Heart right ventricle (tissue), 16 donors: ENCODE data around the gene TMPRSS4. TPM values are rescaled to one million over a fixed set of nuclear protein-coding genes. Genes with fewer than 3 reads are reported as not detected.

ENCODE experiments used
- ATAC-seq, 8 donors: fragments of 200-7000 bp; cut with Tn5 transposase; one replicate each; pipeline ENCODE4 v1.9.1; 2020; ENCODE audit warnings: mild to moderate bottlenecking in 8 of 8, moderate library complexity in 8 of 8, moderate number of reproducible peaks in 1 of 8
- DNase-seq, 2 donors: peaks; one replicate each; pipeline ENCODE4 v3.0.0-alpha.2; 2020
- H3K27ac ChIP-seq, 10 donors: fragments of 200-600 bp; sonication (generic) in 2 of 10; one replicate each; pipeline versions ENCODE4 v1.5.0 to v1.8.0; 2020 to 2022; ENCODE audit warnings: mild to moderate bottlenecking in 3 of 10
- H3K27me3 ChIP-seq, 7 donors: fragments of 200-600 bp; one replicate each; pipeline ENCODE4 v1.8.0; 2021 to 2022; ENCODE audit warnings: mild to moderate bottlenecking in 2 of 7
- H3K36me3 ChIP-seq, 9 donors: fragments of 200-600 bp; sonication (generic) in 1 of 9; one replicate each; pipeline versions ENCODE4 v1.5.0 to v1.8.0; 2020 to 2022; ENCODE audit warnings: mild to moderate bottlenecking in 2 of 9
- H3K4me1 ChIP-seq, 9 donors: fragments of 200-600 bp; sonication (generic) in 1 of 9; one replicate each; pipeline versions ENCODE4 v1.5.0 to v1.8.0; 2020 to 2022; ENCODE audit warnings: mild to moderate bottlenecking in 4 of 9
- H3K4me3 ChIP-seq, 10 donors: fragments of 200-600 bp; sonication (generic) in 2 of 10; one replicate each; pipeline versions ENCODE4 v1.5.0 to v1.8.0; 2020 to 2022; ENCODE audit warnings: mild to moderate bottlenecking in 7 of 10, moderate library complexity in 2 of 10
- H3K9me3 ChIP-seq, 11 donors: fragments of 200-600 bp in 10 of 11; sonication (generic) in 2 of 11; one replicate each; pipeline versions ENCODE4 v1.5.0 to v1.8.0; 2013 to 2022; ENCODE audit warnings: mild to moderate bottlenecking in 2 of 11, control low read depth in 1 of 11, moderate library complexity in 1 of 11
- WGBS, 2 donors: extraction: QIAGEN DNeasy Blood & Tissue Kit; methylation state at CpG; one replicate each; pipeline ENCODE4 v1.1.7; 2013; ENCODE audit warnings: inconsistent platforms in 1 of 2; 5-methylcytosine and 5-hydroxymethylcytosine counted together
- intact Hi-C, 10 donors: fragments of 100-400 bp; cut with DNase I; formaldehyde crosslinking; loops; one replicate each; pipeline versions ENCODE4 v1.11.1 to v1.14.2; 2022
- polyA plus RNA-seq, 2 donors: library from polyadenylated mRNA; stranded (reverse); fragments of 200-250 nt; gene quantifications; one replicate each; pipeline ENCODE4 v1.2.3, GENCODE V29; 2013
- total RNA-seq, 10 donors: library from RNA; stranded (reverse); fragmentation: NEBNext Ultra II Directional in 3 of 10; extraction: Animal tissue kit (Norgen Biotek cat#: 25700) in 3 of 10; gene quantifications; one replicate each; pipeline versions ENCODE4 v1.2.1 to v1.2.4, GENCODE V29; 2021 to 2023
- TF ChIP-seq, protein P1 (sequence below), 9 donors: fragments of 200-600 bp; sonication (generic) in 2 of 9; IDR thresholded peaks; one replicate each; pipeline versions ENCODE4 v1.5.0 to v1.8.0; 2021 to 2022; ENCODE audit warnings: antibody characterized with exemption in 9 of 9, mild to moderate bottlenecking in 5 of 9, moderate library complexity in 1 of 9
- donor health status: Arrhythmogenic right ventricular cardiomyopathy.
- donor health status: ischemic (EF 13 %, LVEDD 7.1; RV severe dilation, severe dysfunction).
- donor health status: healthy with polysubstance abuse.
- donor health status: DM: no; HTN: yes; CAD: no.
- donor health status: DM: no; HTN: no; CAD: no.
- donor health status: ischemic (EF 25% LVEDD 6.9; RV normal size, moderate dysfunction).
- donor health status: ischemic (EF 25% LVEDD 5.7; RV mildly dilated, moderate dysfunction).
- donor health status: healthy.
- donor health status: DM: yes; HTN: yes; CAD: no.
- donor health status: Ischemic cardiomyopathy.
- donor health status: ischemic (EF 35%, LVEDD 5.7; RV mildly dilated, moderate dysfunction).
- donor health status: nonischemic (EF 11% LVEDD 7.7; RV severe dilation, severe dysfunction).
- donor health status: DM: yes; HTN: yes; CAD: no.
- donor health status: PGD.
- donor health status: ischemic (EF 29% LVEDD 5.4; RV normal size, mild dysfunction).
- donor health status: nonischemic (EF 23%, LVEDD 6.1; RV moderate dilation, normal function).

The TMPRSS4 gene
- total and polyA plus RNA-seq, 12 donors, result 0.34 to 1.4 (median 0.84) TPM; not detected in 8

DNA sequence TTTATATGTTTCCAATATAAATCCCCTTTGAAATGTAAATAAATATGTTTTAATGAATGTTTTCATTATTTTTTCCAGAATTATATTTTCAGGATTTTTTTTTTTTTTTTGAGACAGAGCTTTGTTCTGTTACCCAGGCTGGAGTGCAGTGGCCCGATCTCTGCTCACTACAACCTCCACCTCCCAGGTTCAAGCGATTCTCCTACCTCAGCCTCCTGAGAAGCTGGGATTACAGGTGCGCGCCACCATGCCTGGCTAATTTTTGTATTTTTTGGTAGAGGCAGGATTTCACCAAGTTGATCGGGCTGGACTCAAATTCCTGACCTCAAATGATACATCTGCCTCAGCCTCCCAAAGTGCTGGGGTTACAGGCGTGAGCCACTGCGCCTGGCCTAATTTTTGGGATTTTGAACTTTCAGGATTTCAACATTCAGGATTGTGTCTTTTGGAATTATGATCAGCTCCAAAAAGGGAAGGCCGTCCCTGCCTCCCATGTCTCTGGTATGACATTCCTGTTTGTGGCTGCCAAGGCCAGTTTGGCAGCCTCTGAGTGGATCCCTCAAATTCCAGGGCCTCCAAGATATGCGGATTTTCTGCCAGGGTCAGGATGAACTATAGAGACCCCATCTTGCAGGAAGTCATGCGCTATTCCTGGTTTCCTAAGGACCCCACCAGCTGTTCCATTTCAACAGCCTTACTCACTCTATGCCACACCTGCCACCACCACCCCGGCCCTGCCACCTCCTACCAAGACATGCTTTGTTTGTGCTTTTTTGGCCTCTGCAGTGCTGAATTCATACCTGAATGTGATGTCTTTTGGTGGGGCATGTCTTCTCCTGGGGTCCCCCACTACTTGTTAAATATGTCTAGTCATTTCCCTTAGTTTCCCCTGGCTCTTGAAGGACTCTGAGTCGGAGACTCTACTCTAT, 21.9 kb upstream of the TMPRSS4 start:
- Histone ChIP-seq H3K27ac (no peak overlapping the region), H3K4me1 (peaks cover 0 to 33% (median 0%) of the 10 kb centered on the region in 9 donors), H3K9me3 (no peaks in the 10 kb centered on the region), H3K4me3 (no peak overlapping the region), H3K27me3 (no peaks in the 10 kb centered on the region), H3K36me3 (no peaks in the 10 kb centered on the region)
- DNase-seq, result no peak
- WGBS, 2 donors, result 76 to 89% methylated on average over 12 of the region's 12 CpGs
- ATAC-seq, result no peak
- TF ChIP-seq, protein P1, sequence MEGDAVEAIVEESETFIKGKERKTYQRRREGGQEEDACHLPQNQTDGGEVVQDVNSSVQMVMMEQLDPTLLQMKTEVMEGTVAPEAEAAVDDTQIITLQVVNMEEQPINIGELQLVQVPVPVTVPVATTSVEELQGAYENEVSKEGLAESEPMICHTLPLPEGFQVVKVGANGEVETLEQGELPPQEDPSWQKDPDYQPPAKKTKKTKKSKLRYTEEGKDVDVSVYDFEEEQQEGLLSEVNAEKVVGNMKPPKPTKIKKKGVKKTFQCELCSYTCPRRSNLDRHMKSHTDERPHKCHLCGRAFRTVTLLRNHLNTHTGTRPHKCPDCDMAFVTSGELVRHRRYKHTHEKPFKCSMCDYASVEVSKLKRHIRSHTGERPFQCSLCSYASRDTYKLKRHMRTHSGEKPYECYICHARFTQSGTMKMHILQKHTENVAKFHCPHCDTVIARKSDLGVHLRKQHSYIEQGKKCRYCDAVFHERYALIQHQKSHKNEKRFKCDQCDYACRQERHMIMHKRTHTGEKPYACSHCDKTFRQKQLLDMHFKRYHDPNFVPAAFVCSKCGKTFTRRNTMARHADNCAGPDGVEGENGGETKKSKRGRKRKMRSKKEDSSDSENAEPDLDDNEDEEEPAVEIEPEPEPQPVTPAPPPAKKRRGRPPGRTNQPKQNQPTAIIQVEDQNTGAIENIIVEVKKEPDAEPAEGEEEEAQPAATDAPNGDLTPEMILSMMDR (IDR thresholded peaks at IDR 0.05), result no peak
- intact Hi-C loops, result loop anchor here (5.0 to 10.0 kb wide), 9 partner anchors 100 to 633 kb away; no protein-coding TSS in a partner anchor

DNA sequence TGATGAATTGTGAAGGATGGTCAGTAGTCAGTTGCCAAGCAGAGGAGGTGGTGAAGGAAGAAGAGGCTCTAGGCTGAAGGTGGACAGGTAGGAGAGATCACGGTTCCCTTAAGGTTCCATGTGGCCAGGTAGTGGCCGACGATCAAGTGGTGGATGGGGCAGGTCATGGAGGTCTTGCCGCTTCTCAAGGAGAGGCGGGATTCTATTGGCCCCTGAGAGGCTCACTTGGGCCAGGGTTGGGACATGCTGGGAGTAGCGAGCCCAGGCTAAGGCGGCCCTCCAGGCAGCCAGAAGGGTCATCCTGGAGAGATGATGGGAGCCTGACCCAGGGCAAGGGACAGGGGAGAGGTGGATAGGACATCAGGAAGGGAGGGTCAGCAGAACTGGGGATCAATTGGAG, 20.9 kb upstream of the TMPRSS4 start:
- Histone ChIP-seq H3K9me3 (no peaks in the 10 kb centered on the region), H3K4me1 (peaks cover 0 to 33% (median 2%) of the 10 kb centered on the region in 9 donors), H3K4me3 (no peak overlapping the region), H3K27me3 (no peaks in the 10 kb centered on the region), H3K27ac (no peak overlapping the region), H3K36me3 (no peaks in the 10 kb centered on the region)
- DNase-seq (no peak), ATAC-seq (no peak)
- 96 to 99% methylated on average over 7 of the region's 7 CpGs for WGBS, 2 donors
- TF ChIP-seq, protein P1 (IDR thresholded peaks at IDR 0.05), result no peak
- intact Hi-C loops, result loop anchor here (5.0 to 10.0 kb wide), 5 partner anchors 101 to 631 kb away; no protein-coding TSS in a partner anchor

DNA sequence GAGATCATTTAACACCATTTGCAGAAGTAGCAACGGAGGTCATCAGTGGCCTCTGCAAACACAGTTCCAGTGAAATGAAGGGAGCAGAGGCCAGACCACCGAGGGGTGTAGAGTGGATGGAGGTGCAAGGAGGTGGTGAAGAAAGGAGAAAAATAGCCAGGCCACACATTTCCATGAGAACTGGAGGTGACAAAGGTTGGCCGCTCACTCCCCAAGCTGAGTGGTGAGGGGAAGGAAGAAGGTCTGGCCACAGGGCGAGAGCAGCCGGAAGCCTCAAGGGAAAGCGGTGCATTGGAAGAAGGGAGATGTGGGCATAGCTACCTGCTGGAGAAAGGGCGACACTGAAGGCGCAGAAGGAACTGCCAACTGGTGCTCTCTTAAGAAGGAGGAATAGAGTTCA, 20.1 kb upstream of the TMPRSS4 start:
- H3K27me3 ChIP-seq, result no peaks in the 10 kb centered on the region
- H3K36me3 ChIP-seq, result no peaks in the 10 kb centered on the region
- no peak for DNase-seq
- H3K4me3 ChIP-seq, result no peak overlapping the region
- no peak overlapping the region for H3K27ac ChIP-seq
- WGBS, 2 donors, result 83 to 85% methylated on average over 8 of the region's 8 CpGs
- ATAC-seq, result no peak
- H3K9me3 ChIP-seq, result no peaks in the 10 kb centered on the region
- TF ChIP-seq, protein P1 (IDR thresholded peaks at IDR 0.05), result no peak
- peaks cover 0 to 35% (median 2%) of the 10 kb centered on the region in 9 donors for H3K4me1 ChIP-seq
- intact Hi-C loops, result loop anchor here (5.0 to 10.0 kb wide), 5 partner anchors 102 to 632 kb away; no protein-coding TSS in a partner anchor

DNA sequence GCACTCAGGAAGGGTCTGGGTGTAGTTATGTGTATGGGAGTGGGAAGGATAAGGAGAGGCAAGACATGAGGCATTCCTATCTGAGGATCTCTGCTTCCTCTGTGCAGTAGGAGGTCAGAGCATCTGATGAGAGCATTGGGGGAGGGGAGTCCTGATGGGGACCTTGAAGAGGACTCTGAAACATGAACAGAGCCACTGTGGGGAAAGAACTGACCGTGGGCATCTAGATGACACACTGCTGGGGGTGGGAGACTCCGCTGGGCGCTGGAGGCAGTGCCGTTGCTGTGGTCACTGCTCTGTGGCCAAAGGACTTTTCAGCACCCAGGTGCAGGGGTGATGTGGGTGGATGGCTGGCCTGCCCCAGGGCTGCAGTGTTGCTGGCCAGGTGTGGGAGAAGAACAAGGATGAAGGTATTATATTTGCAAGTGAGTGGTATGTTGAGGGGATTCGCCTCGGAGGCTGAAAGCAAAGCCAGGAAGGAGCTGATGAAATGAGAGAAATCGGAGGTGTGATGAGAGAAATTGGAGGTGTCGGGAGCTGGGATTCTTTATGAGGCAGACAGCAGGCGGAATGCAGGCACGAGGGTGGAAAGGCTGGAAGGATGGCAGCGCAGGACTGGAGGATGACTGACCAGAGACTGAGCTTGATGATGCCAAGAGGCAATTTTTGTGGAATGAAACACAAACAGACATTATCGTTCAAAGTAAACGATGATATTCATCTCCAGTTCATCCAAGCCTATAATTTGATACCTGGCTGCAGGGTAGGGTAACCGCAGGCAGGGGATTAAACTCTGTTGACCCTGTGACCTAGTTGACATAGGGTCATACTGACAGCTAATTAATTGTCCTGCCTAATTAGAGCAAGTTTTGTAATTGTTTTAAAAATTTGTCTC, 19.4 kb upstream of the TMPRSS4 start:
- TF ChIP-seq, protein P1 (IDR thresholded peaks at IDR 0.05), result no peak
- 82 to 83% methylated on average over 14 of the region's 14 CpGs for WGBS, 2 donors

More for the DNA sequence above, 19.4 kb upstream of the TMPRSS4 start:
- DNase-seq (no peak), ATAC-seq (no peak)
- H3K36me3 ChIP-seq, result no peaks in the 10 kb centered on the region
- H3K27me3 ChIP-seq, result no peaks in the 10 kb centered on the region
- no peaks in the 10 kb centered on the region for H3K9me3 ChIP-seq
- intact Hi-C loops, result loop anchor here (5.0 to 10.0 kb wide), 5 partner anchors 103 to 633 kb away; no protein-coding TSS in a partner anchor
- H3K4me3 ChIP-seq, result no peak overlapping the region
- no peak overlapping the region for H3K27ac ChIP-seq
- peaks cover 0 to 28% (median 2%) of the 10 kb centered on the region in 9 donors for H3K4me1 ChIP-seq
